GM23338 (cell line): ENCODE measurements around the gene TENM4. TPM values are rescaled to one million over a fixed set of nuclear protein-coding genes. Genes with fewer than 3 reads are reported as not detected.

Source experiments
- ATAC-seq: fragments of 200-7000 bp; cut with Tn5 transposase; 3 replicates; pipeline ENCODE4 v1.9.1; 2020
- DNase-seq: peaks from one replicate; pipeline ENCODE4 v3.0.0-alpha.2; 2015; ENCODE audit warnings: low spot score
- H2AFZ ChIP-seq: fragments of 200-600 bp; sonication (generic); 2 replicates; pipeline ENCODE4 v1.8.0; 2016; ENCODE audit warnings: antibody characterized with exemption, mild to moderate bottlenecking, moderate library complexity
- H3F3A ChIP-seq: fragments of 200-600 bp; sonication (generic); replicated peaks from 2 replicates; pipeline ENCODE4 v1.8.0; 2017; ENCODE audit warnings: antibody characterized with exemption, mixed run types, low read depth
- H3K27ac ChIP-seq: fragments of 200-600 bp; sonication (generic); 2 replicates; pipeline ENCODE4 v1.6.1; 2016; ENCODE audit warnings: low read depth
- H3K27me3 ChIP-seq: fragments of 200-600 bp; sonication (generic); 2 replicates; pipeline ENCODE4 v1.8.0; 2016; ENCODE audit warnings: mild to moderate bottlenecking, mixed run types, moderate library complexity; ENCODE audit not compliant: insufficient read depth
- H3K36me3 ChIP-seq: fragments of 200-600 bp; sonication (generic); 2 replicates; pipeline ENCODE4 v1.8.0; 2016; ENCODE audit warnings: mild to moderate bottlenecking; ENCODE audit not compliant: insufficient read depth
- H3K4me1 ChIP-seq: fragments of 200-600 bp; sonication (generic); 2 replicates; pipeline ENCODE4 v1.8.0; 2016; ENCODE audit warnings: mild to moderate bottlenecking, moderate library complexity; ENCODE audit not compliant: insufficient read depth
- H3K4me2 ChIP-seq: fragments of 200-600 bp; sonication (generic); 2 replicates; pipeline ENCODE4 v1.7.1; 2017; ENCODE audit warnings: mixed run types
- H3K4me3 ChIP-seq: fragments of 200-600 bp; sonication (generic); 2 replicates; pipeline ENCODE4 v1.6.1; 2016; ENCODE audit warnings: mixed run types
- H3K79me2 ChIP-seq: fragments of 200-600 bp; sonication (generic); replicated peaks from 2 replicates; pipeline ENCODE4 v1.8.0; 2017; ENCODE audit warnings: mild to moderate bottlenecking; ENCODE audit not compliant: insufficient read depth
- H3K9me2 ChIP-seq: fragments of 200-600 bp; sonication (generic); 2 replicates; pipeline ENCODE4 v1.8.0; 2017; ENCODE audit not compliant: insufficient read depth
- H4K20me1 ChIP-seq: fragments of 200-600 bp; sonication (generic); replicated peaks from 2 replicates; pipeline ENCODE4 v1.8.0; 2017; ENCODE audit warnings: mild to moderate bottlenecking; ENCODE audit not compliant: insufficient read depth
- H3K27ac Mint-ChIP-seq: 2 replicates; pipeline ENCODE4 v1.8.0; 2020; ENCODE audit warnings: inconsistent platforms, mild to moderate bottlenecking, moderate library complexity, mixed read lengths
- H3K27me3 Mint-ChIP-seq: 3 replicates; pipeline ENCODE4 v1.8.0; 2022; ENCODE audit warnings: low read depth, mild to moderate bottlenecking, moderate library complexity, mixed read lengths, inconsistent platforms; ENCODE audit not compliant: insufficient read depth, poor library complexity
- H3K36me3 Mint-ChIP-seq: 3 replicates; pipeline ENCODE4 v1.8.0; 2021; ENCODE audit warnings: low read depth, mild to moderate bottlenecking, inconsistent platforms, moderate library complexity, mixed read lengths
- H3K4me1 Mint-ChIP-seq: 3 replicates; pipeline ENCODE4 v1.8.0; 2020; ENCODE audit warnings: mild to moderate bottlenecking, inconsistent platforms, mixed read lengths
- H3K4me3 Mint-ChIP-seq: 3 replicates; pipeline ENCODE4 v1.8.0; 2021; ENCODE audit warnings: moderate library complexity, mild to moderate bottlenecking, inconsistent platforms, mixed read lengths
- H3K9me3 Mint-ChIP-seq: 3 replicates; pipeline ENCODE4 v1.8.0; 2020; ENCODE audit warnings: moderate library complexity, mild to moderate bottlenecking, inconsistent platforms, mixed read lengths
- CREB1 ChIP-seq: fragments of 250-450 bp; sonication (Bioruptor Pico); IDR thresholded peaks from 2 replicates; pipeline ENCODE4 v1.5.0; 2020; ENCODE audit warnings: low read depth, mild to moderate bottlenecking, moderate library complexity
- EZH2 ChIP-seq: fragments of 200-600 bp; sonication (generic); IDR thresholded peaks from one replicate; pipeline ENCODE4 v1.8.0; 2017; ENCODE audit warnings: antibody characterized with exemption, mild to moderate bottlenecking, low read depth; ENCODE audit not compliant: unreplicated experiment
- EZH2phosphoT487 ChIP-seq: fragments of 200-600 bp; sonication (generic); IDR thresholded peaks from one replicate; pipeline ENCODE4 v1.8.1; 2018; ENCODE audit warnings: antibody characterized with exemption; ENCODE audit not compliant: unreplicated experiment
- JUNB ChIP-seq: IDR thresholded peaks from one replicate; pipeline ENCODE4 v1.6.1; 2016; ENCODE audit warnings: antibody characterized with exemption; ENCODE audit not compliant: unreplicated experiment
- NANOG ChIP-seq: IDR thresholded peaks from 2 replicates; pipeline ENCODE4 v1.6.1; 2016; ENCODE audit warnings: antibody characterized with exemption, borderline replicate concordance
- STAT1 ChIP-seq: IDR thresholded peaks from one replicate; pipeline ENCODE4 v1.6.1; 2016; ENCODE audit warnings: antibody characterized with exemption; ENCODE audit not compliant: unreplicated experiment
- ZNF114 ChIP-seq: fragments of 250-450 bp; sonication (Bioruptor Pico); IDR thresholded peaks from 2 replicates; pipeline ENCODE4 v1.5.0; 2020; ENCODE audit warnings: mild to moderate bottlenecking, moderate library complexity
- ZNF331 ChIP-seq: fragments of 250-450 bp; sonication (Bioruptor Pico); IDR thresholded peaks from 2 replicates; pipeline ENCODE4 v1.5.0; 2020; ENCODE audit warnings: low read depth, mild to moderate bottlenecking, moderate library complexity
- polyA plus RNA-seq: library from polyadenylated mRNA; unstranded; fragments of >200 nt; fragmentation: Nextera tagmentation; extraction: Ambion mirVana; gene quantifications from 2 replicates; pipeline ENCODE4 v1.2.1, GENCODE V29; 2016
- total RNA-seq: library from RNA; depleted of rRNA; stranded (reverse); fragments of >200 nt; shearing (Covaris generic); gene quantifications from 2 replicates; pipeline ENCODE4 v1.2.3, GENCODE V29; 2014
- TF ChIP-seq, protein P1 (sequence below): IDR thresholded peaks from one replicate; pipeline ENCODE4 v1.6.1; 2018; ENCODE audit warnings: antibody characterized with exemption; ENCODE audit not compliant: unreplicated experiment
- TF ChIP-seq, protein P2 (sequence below), 2 experiments: fragments of 200-600 bp in 1 of 2; sonication (generic) in 1 of 2; conservative IDR thresholded peaks; 2 replicates each; pipeline versions ENCODE4 v1.5.1 to v1.6.1; 2016 to 2017; ENCODE audit warnings: antibody characterized with exemption in 2 of 2, low read depth in 2 of 2, mild to moderate bottlenecking in 2 of 2, moderate library complexity in 1 of 2
- TF ChIP-seq, protein P3 (sequence below): fragments of 250-450 bp; sonication (Bioruptor Pico); IDR thresholded peaks from 2 replicates; pipeline ENCODE4 v1.5.0; 2020; ENCODE audit warnings: mild to moderate bottlenecking, moderate library complexity

TENM4 gene
- total and polyA plus RNA-seq, 2 experiments from 2014 or later = 7.3 TPM

DNA sequence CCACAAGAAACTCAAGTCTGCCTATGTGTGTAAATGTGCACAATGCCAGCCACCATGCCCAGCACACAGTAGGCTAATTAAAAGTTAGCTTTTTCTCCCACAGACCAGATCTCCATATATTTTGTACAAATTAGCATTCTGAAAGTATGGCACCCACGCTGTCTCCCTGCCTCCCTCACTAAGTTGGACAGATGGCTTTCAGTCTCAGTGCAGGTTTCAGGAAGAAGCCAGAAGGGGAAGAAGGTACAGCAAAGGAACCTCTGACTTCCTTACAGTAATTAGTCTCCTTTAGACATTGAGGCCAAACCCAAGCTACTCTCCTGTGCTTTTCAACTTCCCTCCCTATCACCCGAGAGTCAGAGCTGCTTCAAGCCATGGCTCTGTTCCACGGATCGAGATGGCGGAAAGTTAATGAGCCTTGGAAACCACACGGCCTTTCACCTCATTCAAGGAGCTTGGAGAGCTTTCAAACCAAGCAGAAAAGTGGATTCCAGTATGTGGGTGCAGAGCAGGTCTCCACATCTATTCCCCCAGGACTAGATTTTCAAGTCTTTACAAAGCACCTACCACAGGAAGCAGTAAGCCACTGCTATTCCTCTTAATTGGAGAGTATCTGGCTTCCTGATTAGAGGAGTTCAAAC, 645.1 kb downstream of the TENM4 start:
- Histone ChIP-seq H3K27ac (no peak overlapping the region), H3K79me2 (no peaks in the 10 kb centered on the region), H3K9me2 (no peaks in the 10 kb centered on the region; the same call in 1 of the 2 replicates), H3K4me1 (peaks cover 5% of the 10 kb centered on the region; the same call in 1 of the 2 replicates), H2AFZ (no peak overlapping the region), H3K27me3 (no peaks in the 10 kb centered on the region), H3F3A (no peaks in the 10 kb centered on the region), H3K4me2 (no peak overlapping the region), H3K36me3 (no peaks in the 10 kb centered on the region), H3K4me3 (no peak overlapping the region), H4K20me1 (no peaks in the 10 kb centered on the region)
- no peak for TF ChIP-seq ZNF331 (CRISPR knock-in tag)
- TF ChIP-seq EZH2phosphoT487 = no peak
- TF ChIP-seq JUNB = no peak
- no peak for TF ChIP-seq EZH2
- no peak for TF ChIP-seq NANOG
- TF ChIP-seq, protein P1, sequence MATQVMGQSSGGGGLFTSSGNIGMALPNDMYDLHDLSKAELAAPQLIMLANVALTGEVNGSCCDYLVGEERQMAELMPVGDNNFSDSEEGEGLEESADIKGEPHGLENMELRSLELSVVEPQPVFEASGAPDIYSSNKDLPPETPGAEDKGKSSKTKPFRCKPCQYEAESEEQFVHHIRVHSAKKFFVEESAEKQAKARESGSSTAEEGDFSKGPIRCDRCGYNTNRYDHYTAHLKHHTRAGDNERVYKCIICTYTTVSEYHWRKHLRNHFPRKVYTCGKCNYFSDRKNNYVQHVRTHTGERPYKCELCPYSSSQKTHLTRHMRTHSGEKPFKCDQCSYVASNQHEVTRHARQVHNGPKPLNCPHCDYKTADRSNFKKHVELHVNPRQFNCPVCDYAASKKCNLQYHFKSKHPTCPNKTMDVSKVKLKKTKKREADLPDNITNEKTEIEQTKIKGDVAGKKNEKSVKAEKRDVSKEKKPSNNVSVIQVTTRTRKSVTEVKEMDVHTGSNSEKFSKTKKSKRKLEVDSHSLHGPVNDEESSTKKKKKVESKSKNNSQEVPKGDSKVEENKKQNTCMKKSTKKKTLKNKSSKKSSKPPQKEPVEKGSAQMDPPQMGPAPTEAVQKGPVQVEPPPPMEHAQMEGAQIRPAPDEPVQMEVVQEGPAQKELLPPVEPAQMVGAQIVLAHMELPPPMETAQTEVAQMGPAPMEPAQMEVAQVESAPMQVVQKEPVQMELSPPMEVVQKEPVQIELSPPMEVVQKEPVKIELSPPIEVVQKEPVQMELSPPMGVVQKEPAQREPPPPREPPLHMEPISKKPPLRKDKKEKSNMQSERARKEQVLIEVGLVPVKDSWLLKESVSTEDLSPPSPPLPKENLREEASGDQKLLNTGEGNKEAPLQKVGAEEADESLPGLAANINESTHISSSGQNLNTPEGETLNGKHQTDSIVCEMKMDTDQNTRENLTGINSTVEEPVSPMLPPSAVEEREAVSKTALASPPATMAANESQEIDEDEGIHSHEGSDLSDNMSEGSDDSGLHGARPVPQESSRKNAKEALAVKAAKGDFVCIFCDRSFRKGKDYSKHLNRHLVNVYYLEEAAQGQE = no peak
- no peak for TF ChIP-seq STAT1
- no peak for TF ChIP-seq ZNF114 (CRISPR knock-in tag)
- no peak for TF ChIP-seq CREB1 (CRISPR knock-in tag)
- TF ChIP-seq, protein P2, sequence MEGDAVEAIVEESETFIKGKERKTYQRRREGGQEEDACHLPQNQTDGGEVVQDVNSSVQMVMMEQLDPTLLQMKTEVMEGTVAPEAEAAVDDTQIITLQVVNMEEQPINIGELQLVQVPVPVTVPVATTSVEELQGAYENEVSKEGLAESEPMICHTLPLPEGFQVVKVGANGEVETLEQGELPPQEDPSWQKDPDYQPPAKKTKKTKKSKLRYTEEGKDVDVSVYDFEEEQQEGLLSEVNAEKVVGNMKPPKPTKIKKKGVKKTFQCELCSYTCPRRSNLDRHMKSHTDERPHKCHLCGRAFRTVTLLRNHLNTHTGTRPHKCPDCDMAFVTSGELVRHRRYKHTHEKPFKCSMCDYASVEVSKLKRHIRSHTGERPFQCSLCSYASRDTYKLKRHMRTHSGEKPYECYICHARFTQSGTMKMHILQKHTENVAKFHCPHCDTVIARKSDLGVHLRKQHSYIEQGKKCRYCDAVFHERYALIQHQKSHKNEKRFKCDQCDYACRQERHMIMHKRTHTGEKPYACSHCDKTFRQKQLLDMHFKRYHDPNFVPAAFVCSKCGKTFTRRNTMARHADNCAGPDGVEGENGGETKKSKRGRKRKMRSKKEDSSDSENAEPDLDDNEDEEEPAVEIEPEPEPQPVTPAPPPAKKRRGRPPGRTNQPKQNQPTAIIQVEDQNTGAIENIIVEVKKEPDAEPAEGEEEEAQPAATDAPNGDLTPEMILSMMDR (conservative IDR thresholded peaks at IDR 0.05; ENCODE audit: low read depth in 2 of 2) = no peak
- TF ChIP-seq, protein P3, sequence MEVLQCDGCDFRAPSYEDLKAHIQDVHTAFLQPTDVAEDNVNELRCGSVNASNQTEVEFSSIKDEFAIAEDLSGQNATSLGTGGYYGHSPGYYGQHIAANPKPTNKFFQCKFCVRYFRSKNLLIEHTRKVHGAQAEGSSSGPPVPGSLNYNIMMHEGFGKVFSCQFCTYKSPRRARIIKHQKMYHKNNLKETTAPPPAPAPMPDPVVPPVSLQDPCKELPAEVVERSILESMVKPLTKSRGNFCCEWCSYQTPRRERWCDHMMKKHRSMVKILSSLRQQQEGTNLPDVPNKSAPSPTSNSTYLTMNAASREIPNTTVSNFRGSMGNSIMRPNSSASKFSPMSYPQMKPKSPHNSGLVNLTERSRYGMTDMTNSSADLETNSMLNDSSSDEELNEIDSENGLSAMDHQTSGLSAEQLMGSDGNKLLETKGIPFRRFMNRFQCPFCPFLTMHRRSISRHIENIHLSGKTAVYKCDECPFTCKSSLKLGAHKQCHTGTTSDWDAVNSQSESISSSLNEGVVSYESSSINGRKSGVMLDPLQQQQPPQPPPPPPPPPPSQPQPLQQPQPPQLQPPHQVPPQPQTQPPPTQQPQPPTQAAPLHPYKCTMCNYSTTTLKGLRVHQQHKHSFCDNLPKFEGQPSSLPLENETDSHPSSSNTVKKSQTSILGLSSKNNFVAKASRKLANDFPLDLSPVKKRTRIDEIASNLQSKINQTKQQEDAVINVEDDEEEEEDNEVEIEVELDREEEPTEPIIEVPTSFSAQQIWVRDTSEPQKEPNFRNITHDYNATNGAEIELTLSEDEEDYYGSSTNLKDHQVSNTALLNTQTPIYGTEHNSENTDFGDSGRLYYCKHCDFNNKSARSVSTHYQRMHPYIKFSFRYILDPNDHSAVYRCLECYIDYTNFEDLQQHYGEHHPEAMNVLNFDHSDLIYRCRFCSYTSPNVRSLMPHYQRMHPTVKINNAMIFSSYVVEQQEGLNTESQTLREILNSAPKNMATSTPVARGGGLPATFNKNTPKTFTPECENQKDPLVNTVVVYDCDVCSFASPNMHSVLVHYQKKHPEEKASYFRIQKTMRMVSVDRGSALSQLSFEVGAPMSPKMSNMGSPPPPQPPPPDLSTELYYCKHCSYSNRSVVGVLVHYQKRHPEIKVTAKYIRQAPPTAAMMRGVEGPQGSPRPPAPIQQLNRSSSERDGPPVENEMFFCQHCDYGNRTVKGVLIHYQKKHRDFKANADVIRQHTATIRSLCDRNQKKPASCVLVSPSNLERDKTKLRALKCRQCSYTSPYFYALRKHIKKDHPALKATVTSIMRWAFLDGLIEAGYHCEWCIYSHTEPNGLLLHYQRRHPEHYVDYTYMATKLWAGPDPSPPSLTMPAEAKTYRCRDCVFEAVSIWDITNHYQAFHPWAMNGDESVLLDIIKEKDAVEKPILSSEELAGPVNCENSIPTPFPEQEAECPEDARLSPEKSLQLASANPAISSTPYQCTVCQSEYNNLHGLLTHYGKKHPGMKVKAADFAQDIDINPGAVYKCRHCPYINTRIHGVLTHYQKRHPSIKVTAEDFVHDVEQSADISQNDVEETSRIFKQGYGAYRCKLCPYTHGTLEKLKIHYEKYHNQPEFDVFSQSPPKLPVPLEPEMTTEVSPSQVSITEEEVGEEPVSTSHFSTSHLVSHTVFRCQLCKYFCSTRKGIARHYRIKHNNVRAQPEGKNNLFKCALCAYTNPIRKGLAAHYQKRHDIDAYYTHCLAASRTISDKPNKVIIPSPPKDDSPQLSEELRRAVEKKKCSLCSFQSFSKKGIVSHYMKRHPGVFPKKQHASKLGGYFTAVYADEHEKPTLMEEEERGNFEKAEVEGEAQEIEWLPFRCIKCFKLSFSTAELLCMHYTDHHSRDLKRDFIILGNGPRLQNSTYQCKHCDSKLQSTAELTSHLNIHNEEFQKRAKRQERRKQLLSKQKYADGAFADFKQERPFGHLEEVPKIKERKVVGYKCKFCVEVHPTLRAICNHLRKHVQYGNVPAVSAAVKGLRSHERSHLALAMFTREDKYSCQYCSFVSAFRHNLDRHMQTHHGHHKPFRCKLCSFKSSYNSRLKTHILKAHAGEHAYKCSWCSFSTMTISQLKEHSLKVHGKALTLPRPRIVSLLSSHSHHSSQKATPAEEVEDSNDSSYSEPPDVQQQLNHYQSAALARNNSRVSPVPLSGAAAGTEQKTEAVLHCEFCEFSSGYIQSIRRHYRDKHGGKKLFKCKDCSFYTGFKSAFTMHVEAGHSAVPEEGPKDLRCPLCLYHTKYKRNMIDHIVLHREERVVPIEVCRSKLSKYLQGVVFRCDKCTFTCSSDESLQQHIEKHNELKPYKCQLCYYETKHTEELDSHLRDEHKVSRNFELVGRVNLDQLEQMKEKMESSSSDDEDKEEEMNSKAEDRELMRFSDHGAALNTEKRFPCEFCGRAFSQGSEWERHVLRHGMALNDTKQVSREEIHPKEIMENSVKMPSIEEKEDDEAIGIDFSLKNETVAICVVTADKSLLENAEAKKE (CRISPR knock-in tag) = no peak
- no peak for ATAC-seq
- Mint-ChIP-seq H3K4me3 (no peak overlapping the region), H3K9me3 (no peaks in the 10 kb centered on the region), H3K36me3 (no peaks in the 10 kb centered on the region), H3K4me1 (peaks cover 15% of the 10 kb centered on the region), H3K27me3 (peaks cover 2% of the 10 kb centered on the region), H3K27ac (no peak overlapping the region)
- DNase-seq = no peak
